ENCODE data around the gene KDM3B. TPM values are rescaled to one million over a fixed set of nuclear protein-coding genes. Genes with fewer than 3 reads are reported as not detected.

The KDM3B gene
- total and polyA plus RNA-seq, 9 of the 15 experiments (the other 6 are each of a cell fraction or from before 2014, with no cell fraction given) = 13.8 to 62.8 (median 41.9) TPM

- TF ChIP-seq REST (IDR thresholded peaks at IDR 0.05; ENCODE audit: borderline replicate concordance) (no peak; the same call in 1 of the 2 replicates), REST (CRISPR knock-in tag; IDR thresholded peaks at IDR 0.05; ENCODE audit: low read depth) (no peak), BRD4 (IDR thresholded peaks at IDR 0.05) (no peak), HNRNPK (IDR thresholded peaks at IDR 0.05; ENCODE audit: low read depth, low read length, poor library complexity, severe bottlenecking) (peak; percentile 77), HNRNPUL1 (IDR thresholded peaks at IDR 0.05; ENCODE audit: low read length) (no peak), ARID2 (IDR thresholded peaks at IDR 0.05) (no peak), PHB2 (IDR thresholded peaks at IDR 0.05; ENCODE audit: low read depth) (no peak), MAFG (tag; conservative IDR thresholded peaks at IDR 0.05) (no peak), RBM22 (IDR thresholded peaks at IDR 0.05; ENCODE audit: low read depth, low read length, poor library complexity, severe bottlenecking) (no peak), SRF (CRISPR knock-in tag; IDR thresholded peaks at IDR 0.05) (peak in 1 of 2 experiments; percentile 49; a peak in 1 of 4 replicates), RNF2 (IDR thresholded peaks at IDR 0.05) (no peak), ZNF175 (CRISPR knock-in tag; IDR thresholded peaks at IDR 0.05; ENCODE audit: low read depth) (no peak), ZNF780A (CRISPR knock-in tag; IDR thresholded peaks at IDR 0.05) (no peak), HMBOX1 (IDR thresholded peaks at IDR 0.05) (no peak), TSHZ1 (CRISPR knock-in tag; IDR thresholded peaks at IDR 0.05) (no peak), PHTF2 (CRISPR knock-in tag; IDR thresholded peaks at IDR 0.05) (no peak), SMARCC2 (IDR thresholded peaks at IDR 0.05; ENCODE audit: low read depth) (no peak)
Observed at GRCh38 chr5:138352071-138352721, at the start of gene KDM3B (continued).
